Measurements from ENCODE around the gene MX2.
"Not testable (repeated sequence)": the region's sequence is repeated elsewhere in the genome, so short reads cannot be mapped to it uniquely, and the experiment has no call there.

Gene MX2

GRCh38 chr21:41342035-41342434 is 19.8 kb upstream of the MX2 start:
- DNase-seq, result no peak

- DNase-seq, result no peak
Measured at GRCh38 chr21:41344146-41344545, 17.7 kb upstream of the MX2 start.

GRCh38 chr21:41345356-41345755 is 16.5 kb upstream of the MX2 start:
- no peak for DNase-seq

DNA sequence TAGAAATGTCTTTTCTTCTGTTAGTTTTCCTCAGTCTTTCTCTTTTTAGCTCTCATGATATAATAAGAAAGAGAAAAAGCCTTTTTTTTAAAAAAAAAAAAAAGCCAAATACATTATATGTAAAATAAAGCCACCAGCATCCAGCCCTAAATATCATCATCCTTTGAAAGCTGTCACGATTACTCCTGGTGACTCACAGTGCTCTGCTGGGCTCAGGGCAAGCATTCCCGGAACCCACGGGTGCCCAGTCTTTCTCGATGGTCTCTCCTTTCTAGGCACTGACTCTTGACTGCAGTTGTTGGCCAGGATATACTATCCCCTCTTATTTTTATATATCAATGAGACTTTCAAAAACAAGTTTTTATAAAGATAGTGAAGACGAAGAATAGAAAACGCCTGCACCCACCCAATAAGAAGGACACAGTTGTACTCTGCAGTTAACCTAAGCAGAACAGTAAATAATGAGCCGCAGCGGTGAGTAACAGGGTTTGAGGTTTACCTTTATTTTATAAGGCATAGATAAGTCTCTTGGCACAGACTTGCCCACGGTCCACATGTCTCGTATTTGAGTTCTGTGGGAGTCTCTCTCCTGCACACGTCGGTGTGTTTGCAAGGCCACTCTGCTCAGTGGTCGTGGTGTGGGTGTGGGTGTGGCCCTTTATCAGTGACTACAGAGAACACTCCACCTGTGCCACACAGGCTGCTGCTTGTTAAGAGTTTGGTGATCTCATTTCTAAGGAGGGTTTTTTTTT is 15.7 kb upstream of the MX2 start:
- DNase-seq, result no peak

GRCh38 chr21:41346758-41347157 is 15.1 kb upstream of the MX2 start:
- no peak for DNase-seq

GRCh38 chr21:41348434-41348833 is 13.4 kb upstream of the MX2 start:
- no peak for DNase-seq

DNA sequence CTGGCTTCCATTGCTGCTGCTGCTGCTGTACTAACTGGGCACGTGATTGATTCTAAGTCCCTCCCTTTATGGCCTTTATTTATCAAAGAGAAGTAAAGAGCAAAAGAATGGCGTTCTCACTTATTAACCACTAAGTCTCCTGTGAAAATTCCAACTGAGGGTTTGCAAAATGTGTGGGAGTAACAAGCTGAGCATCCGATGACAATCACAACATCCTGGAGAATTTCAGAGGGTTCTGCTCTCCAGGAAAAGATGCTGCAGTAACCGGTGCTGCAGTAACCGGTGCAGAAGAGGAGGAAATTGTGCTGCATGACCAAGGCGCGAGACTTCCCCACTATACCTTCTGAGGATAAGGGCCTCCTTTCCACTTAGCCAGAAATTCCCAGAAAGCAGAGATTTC is 12.7 kb upstream of the MX2 start:
- no peak for DNase-seq

- DNase-seq, result no peak
Measured at GRCh38 chr21:41349619-41350390, 12.0 kb upstream of the MX2 start.

GRCh38 chr21:41350436-41351155 is 11.2 kb upstream of the MX2 start:
- no peak for DNase-seq

- DNase-seq, result no peak
Measured at GRCh38 chr21:41357546-41357945, 4.3 kb upstream of the MX2 start.

- no peak for DNase-seq
Measured at GRCh38 chr21:41358193-41359166, 3.3 kb upstream of the MX2 start.

GRCh38 chr21:41359286-41359685 is 2.5 kb upstream of the MX2 start:
- DNase-seq, result no peak

DNA sequence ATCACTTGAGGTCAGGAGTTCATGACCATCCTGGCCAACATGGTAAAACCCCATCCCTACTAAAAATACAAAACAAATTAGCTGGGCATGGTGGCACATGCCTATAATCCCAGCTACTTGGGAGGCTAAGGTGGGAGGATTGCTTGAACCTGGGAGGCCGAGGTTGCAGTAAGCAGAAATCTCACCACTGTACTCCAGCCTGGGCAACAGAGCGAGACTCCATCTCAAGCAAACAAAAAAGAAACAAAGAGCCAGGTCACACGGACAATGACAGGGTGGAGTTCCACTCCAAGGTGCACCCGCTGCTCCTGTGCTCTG is 2.1 kb upstream of the MX2 start:
- DNase-seq, result not testable (repeated sequence)

DNA sequence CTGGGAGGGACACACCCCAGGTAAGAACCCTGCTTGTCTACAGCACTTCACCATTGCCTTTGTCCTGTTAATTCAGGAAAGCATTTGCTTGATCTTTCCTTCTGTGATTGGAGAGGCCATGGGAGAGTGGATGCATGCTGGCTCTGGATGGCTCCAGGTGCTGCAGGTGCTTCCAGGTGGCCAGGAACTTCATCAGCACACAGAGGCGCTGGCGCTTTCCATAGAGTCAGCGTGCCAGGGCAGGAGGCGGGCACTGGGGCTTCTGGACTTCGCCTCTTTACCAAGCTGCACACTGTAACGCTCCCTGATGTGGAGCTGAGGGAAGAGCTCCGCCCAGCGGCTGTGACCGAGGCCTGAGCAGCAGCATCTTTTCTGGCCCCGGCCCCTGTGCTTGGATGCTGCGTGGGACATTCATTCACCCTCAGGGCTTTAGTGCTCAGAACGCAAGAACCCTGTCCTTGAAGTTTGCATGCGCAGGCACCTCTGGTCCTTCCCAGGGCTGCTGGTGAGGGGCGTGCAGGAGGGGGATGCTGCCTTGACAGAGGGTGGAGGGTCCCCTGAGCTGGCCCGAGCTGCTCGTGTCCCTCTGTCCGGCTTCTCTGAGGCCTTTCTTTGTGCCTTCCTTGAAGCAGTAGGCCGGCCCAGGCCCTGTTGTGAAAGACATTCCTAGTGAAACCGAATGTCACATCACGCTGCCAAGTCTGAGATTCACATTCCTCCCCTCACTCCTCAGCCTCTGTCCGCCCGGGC is 1.6 kb upstream of the MX2 start:
- DNase-seq, result peak; percentile 16

- no peak for DNase-seq
Measured at GRCh38 chr21:41361053-41361785, 608 bp upstream of the MX2 start.

DNA sequence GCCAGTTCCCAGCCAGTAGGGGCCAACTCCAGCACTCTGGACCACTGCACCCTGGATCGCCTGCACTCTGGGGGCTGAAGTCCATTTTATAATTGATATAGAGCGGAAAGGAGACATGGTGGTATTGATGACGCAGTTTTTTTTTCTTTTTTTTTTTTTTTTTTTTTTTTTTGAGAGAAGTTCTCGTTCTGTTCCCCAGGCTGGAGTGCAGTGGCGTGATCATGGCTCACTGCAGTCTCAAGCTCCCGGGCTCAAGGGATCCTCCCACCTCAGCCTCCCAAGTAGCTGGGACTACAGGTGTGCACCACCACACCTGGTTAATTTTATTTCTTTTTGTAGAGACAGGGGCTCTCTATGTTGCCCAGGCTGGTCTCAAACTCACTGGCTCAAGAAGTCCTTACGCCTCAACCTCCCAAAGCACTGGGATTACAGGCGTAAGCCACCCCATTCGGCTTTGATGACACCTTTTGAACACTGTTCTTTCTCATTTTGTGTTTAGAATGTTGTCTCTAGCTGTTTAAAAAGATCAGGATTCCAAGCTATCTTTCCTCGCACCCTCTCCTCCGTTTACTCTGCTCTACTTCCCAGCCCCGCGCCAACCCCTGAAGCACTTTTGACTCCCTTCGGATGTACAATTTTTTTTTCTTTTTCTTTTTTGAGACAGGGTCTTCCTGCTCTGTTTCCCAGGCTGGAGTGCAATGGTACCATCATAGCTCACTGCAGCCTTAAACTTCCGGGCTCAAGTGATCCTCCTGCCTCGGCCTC is 960 bp downstream of the MX2 start:
- no peak for DNase-seq

DNA sequence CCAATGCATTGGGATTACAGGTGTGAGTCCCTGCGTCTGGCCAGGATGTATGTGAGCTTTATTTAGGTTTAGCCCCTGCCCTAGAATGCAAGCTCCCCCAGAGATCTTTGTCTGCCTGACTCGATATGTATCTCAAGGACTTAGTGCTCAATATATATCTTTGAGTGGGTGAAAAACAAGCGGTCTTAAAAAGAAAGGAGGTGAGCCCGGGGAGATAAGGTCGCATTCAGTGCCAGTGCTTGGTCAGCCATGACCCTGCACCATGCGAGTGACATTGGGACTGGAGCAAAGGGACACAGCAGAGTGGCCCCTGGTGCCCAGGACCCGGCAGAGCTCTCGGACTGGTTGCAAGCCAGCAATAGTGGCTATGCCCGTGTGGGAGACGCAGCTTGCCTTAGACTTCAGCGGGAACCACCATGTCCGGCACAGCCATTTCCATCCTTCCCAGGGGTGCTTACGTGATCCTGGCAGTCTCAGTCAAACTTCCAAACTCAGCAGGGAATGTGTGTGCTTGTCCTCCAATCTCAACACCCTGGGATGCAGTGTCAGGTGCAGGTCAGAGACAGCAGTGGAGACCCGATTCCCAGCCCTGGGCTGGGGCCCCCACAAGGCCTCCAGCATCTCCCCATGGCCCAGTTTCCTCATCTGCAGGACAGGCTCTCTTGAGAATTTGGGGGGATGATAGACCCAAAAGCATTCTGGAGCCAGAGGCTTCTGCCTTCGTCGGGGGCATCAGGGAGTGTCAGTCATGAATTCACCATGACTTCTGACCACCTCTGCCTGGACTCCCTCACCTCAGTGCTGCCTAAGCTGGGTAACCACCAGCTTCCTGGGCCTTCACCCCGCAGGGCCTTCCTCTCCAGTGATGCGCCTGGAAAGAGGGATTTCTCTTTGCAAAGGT is 1.8 kb downstream of the MX2 start:
- DNase-seq, result no peak

- DNase-seq, result no peak
Measured at GRCh38 chr21:41364308-41364707, 2.5 kb downstream of the MX2 start.

DNA sequence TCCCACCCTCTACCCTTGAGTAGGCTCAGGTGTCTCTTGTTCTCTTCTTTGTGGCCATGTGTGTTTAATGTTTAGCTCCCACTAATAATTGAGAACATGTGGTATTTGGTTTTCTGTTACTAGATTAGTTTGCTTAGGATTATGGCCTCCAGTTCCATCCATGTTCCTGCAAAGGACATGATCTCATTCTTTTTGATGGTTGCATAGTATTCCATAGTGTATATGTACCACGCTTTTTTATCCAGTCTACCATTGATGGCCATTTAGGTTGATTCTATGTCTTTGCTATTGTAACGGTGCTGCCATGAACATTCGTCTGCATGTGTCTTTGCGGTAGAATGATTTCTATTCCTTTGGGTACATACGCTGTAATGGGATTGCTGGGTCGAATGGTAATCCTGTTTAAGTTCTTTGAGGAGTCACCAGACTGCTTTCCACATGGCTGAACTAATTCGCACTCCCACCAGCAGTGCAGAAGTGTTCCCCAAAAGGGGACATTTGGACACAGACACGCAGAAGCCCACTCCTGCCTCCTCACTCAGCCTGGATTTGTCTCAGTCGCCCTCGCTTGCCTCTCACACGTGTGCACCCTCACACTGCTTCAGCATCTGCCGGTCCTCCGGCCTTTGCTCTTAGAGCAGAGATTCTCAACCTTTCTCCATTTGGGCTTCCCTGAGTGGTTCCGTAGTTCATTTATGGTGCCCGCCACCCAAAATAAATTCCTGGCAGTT is 3.7 kb downstream of the MX2 start:
- no peak for DNase-seq
